ENCODE results near the gene BGLAP. TPM values are rescaled to one million over a fixed set of nuclear protein-coding genes. Genes with fewer than 3 reads are reported as not detected.

BGLAP gene
- total RNA-seq, 2 experiments from 2014 or later, result 1.9 to 2.6 TPM

DNA sequence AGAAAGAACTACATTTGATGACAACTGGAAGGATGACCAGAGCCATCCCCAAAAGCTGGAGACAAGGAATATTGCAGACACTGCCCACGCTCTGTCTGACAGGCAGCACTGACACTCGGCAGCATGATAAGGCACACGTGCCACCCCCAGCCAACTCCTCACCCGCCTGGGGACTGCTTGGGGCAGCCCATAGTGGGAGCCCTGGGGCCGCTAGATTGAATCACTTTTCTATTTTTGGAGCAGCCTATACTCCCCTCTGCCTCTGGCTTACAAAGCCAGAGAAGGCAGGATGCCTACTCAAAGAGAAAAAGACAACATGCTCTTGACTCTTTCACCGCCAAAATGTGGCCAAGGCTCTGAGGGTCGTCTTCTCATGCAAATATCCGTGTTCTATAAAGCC lies 39.3 kb downstream of the BGLAP start:
- H3K4me3 ChIP-seq (ENCODE audit: low read length), result peak overlapping the region; percentile 79
- Mint-ChIP-seq H3K27ac (peak overlapping the region; percentile 86), H3K36me3 (ENCODE audit: low read depth) (peaks cover 46% of the 10 kb centered on the region), H3K4me3 (peak overlapping the region; percentile 97), H3K27me3 (no peaks in the 10 kb centered on the region), H3K4me1 (ENCODE audit: low read depth) (peaks cover 47% of the 10 kb centered on the region), H3K9me3 (no peaks in the 10 kb centered on the region)
- no peaks in the 10 kb centered on the region for H3K27me3 ChIP-seq (ENCODE audit: control insufficient read depth in 1 of 2, insufficient read depth in 2 of 2, low read length in 2 of 2)
- POLR2A ChIA-PET, result interaction anchor here (1.2 to 2.9 kb wide), 4 partner anchors 32 to 220 kb away, joined by 3 to 33 read pairs (median 9); partner anchors contain the start of genes MEF2D and PMF1
- intact Hi-C loops (cut with DNase I, micrococcal nuclease), result loop anchor here in 1 of 2 experiments (5.0 kb wide), 2 partner anchors 89 to 461 kb away; partner anchors contain the start of genes MRPL24 and SLC25A44
- CTCF ChIA-PET, result interaction anchor here (1.9 kb wide), 1 partner anchor 56 kb away, joined by 5 read pairs; no protein-coding TSS in a partner anchor
- TF ChIP-seq, protein P1, sequence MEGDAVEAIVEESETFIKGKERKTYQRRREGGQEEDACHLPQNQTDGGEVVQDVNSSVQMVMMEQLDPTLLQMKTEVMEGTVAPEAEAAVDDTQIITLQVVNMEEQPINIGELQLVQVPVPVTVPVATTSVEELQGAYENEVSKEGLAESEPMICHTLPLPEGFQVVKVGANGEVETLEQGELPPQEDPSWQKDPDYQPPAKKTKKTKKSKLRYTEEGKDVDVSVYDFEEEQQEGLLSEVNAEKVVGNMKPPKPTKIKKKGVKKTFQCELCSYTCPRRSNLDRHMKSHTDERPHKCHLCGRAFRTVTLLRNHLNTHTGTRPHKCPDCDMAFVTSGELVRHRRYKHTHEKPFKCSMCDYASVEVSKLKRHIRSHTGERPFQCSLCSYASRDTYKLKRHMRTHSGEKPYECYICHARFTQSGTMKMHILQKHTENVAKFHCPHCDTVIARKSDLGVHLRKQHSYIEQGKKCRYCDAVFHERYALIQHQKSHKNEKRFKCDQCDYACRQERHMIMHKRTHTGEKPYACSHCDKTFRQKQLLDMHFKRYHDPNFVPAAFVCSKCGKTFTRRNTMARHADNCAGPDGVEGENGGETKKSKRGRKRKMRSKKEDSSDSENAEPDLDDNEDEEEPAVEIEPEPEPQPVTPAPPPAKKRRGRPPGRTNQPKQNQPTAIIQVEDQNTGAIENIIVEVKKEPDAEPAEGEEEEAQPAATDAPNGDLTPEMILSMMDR (IDR thresholded peaks at IDR 0.05), result no peak
- H3K9me3 ChIP-seq (ENCODE audit: control insufficient read depth in 1 of 2, insufficient read depth in 1 of 2, low read length in 2 of 2), result no peaks in the 10 kb centered on the region
- H3K4me1 ChIP-seq (ENCODE audit: insufficient read depth, low read length), result peaks cover 36% of the 10 kb centered on the region
- ATAC-seq (ENCODE audit: poor library complexity) (peak; percentile 24), DNase-seq (peak in 6 of 14 experiments; percentile 8 to 54 (median 24))
- H3K36me3 ChIP-seq (ENCODE audit: insufficient read depth, low read length), result peaks cover 42% of the 10 kb centered on the region
- H3K27ac ChIP-seq (ENCODE audit: low read depth in 1 of 2, low read length in 2 of 2), result peak overlapping the region in 1 of 2 donors; percentile 82

DNA sequence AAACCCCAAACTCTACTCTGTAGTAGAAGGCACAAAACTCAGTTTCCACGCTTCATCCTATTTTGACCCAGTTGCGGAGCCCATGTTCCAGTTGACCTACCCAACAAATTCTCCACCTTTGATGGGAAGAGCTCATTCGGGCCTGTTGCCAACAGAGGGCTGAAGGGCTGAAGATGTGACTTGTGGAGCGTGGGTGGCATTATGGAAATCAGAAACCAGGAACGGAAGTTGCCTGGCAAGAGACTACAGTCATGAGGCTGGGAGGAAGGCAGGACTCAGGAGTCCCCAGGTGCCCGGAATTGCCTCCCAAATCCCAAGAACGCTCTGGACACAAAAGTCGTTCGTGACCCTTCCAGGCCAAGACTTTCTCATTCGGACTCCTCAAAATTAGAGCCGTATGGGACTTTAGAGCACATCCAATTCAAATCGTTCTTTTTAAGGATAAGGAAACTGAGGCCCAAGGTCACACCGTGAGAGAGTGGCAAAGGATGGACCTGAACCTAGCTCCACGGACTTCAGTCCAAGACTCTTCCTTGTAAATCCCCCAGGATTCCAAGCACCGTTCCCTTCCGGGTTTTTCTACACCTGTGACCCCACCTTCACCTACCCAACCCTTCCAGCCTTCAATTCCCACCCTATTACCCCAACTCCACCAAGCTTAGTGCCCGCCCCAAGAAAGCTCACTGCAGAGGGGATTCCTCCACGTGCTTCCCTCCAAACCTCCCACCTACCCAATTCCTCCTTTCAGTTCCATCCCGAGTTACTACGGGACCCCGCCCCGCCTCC lies 39.9 kb downstream of the BGLAP start:
- TF ChIP-seq, protein P1 (IDR thresholded peaks at IDR 0.05), result no peak
- Mint-ChIP-seq H3K4me3 (peak overlapping the region; percentile 97), H3K27me3 (no peaks in the 10 kb centered on the region), H3K36me3 (ENCODE audit: low read depth) (peaks cover 40% of the 10 kb centered on the region), H3K27ac (peak overlapping the region; percentile 86), H3K4me1 (ENCODE audit: low read depth) (peaks cover 47% of the 10 kb centered on the region), H3K9me3 (no peaks in the 10 kb centered on the region)
- peak in 3 of 14 experiments; percentile 10 to 42 (median 35) for DNase-seq
- Histone ChIP-seq H3K27ac (ENCODE audit: low read depth in 1 of 2, low read length in 2 of 2) (peak overlapping the region; percentile 82), H3K4me1 (ENCODE audit: insufficient read depth, low read length) (peaks cover 36% of the 10 kb centered on the region), H3K36me3 (ENCODE audit: insufficient read depth, low read length) (peaks cover 39% of the 10 kb centered on the region), H3K27me3 (ENCODE audit: control insufficient read depth in 1 of 2, insufficient read depth in 2 of 2, low read length in 2 of 2) (no peaks in the 10 kb centered on the region), H3K9me3 (ENCODE audit: control insufficient read depth in 1 of 2, insufficient read depth in 1 of 2, low read length in 2 of 2) (no peaks in the 10 kb centered on the region), H3K4me3 (ENCODE audit: low read length) (peak overlapping the region; percentile 79)
- CTCF ChIA-PET, result interaction anchor here (1.0 to 1.9 kb wide), 2 partner anchors 57 to 69 kb away, joined by 3 to 5 read pairs; partner anchors contain the start of gene PMF1
- ATAC-seq (ENCODE audit: poor library complexity), result no peak
- intact Hi-C loops (cut with DNase I, micrococcal nuclease), result loop anchor here in 1 of 2 experiments (1.0 to 5.0 kb wide), 5 partner anchors 56 to 460 kb away; partner anchors contain the start of genes CCT3, KHDC4, LAMTOR2 and MRPL24
- POLR2A ChIA-PET, result interaction anchor here (0.6 to 3.1 kb wide), 27 partner anchors 10 to 459 kb away, joined by 3 to 37 read pairs (median 4); partner anchors contain the start of genes CCT3, GLMP, GON4L and KHDC4

- CTCF ChIA-PET, result interaction anchor here (0.7 to 1.9 kb wide), 8 partner anchors 12 to 444 kb away, joined by 3 to 5 read pairs (median 4); partner anchors contain the start of genes GLMP, PMF1 and UBQLN4
- TF ChIP-seq, protein P1 (IDR thresholded peaks at IDR 0.05), result no peak
- Histone ChIP-seq H3K4me1 (ENCODE audit: insufficient read depth, low read length) (peaks cover 36% of the 10 kb centered on the region), H3K36me3 (ENCODE audit: insufficient read depth, low read length) (peaks cover 31% of the 10 kb centered on the region), H3K27me3 (ENCODE audit: control insufficient read depth in 1 of 2, insufficient read depth in 2 of 2, low read length in 2 of 2) (no peaks in the 10 kb centered on the region), H3K27ac (ENCODE audit: low read depth in 1 of 2, low read length in 2 of 2) (peak within 1 kb of the TSS; percentile 82), H3K9me3 (ENCODE audit: control insufficient read depth in 1 of 2, insufficient read depth in 1 of 2, low read length in 2 of 2) (no peaks in the 10 kb centered on the region), H3K4me3 (ENCODE audit: low read length) (peak within 1 kb of the TSS; percentile 79)
- DNase-seq (peak; percentile 90 to 99 (median 94)), ATAC-seq (ENCODE audit: poor library complexity) (peak; percentile 94)
- POLR2A ChIA-PET, result interaction anchor here (0.6 to 3.1 kb wide), 29 partner anchors 9 to 461 kb away, joined by 3 to 37 read pairs (median 4); partner anchors contain the start of genes CCT3, GLMP, GON4L and KHDC4
- Mint-ChIP-seq H3K4me1 (ENCODE audit: low read depth) (peaks cover 47% of the 10 kb centered on the region), H3K27ac (peak within 1 kb of the TSS; percentile 86), H3K9me3 (no peaks in the 10 kb centered on the region), H3K36me3 (ENCODE audit: low read depth) (peaks cover 32% of the 10 kb centered on the region), H3K4me3 (peak within 1 kb of the TSS; percentile 97), H3K27me3 (no peaks in the 10 kb centered on the region)
- intact Hi-C loops (cut with DNase I, micrococcal nuclease), result loop anchor here in 1 of 2 experiments (1.0 to 5.0 kb wide), 5 partner anchors 56 to 460 kb away; partner anchors contain the start of genes CCT3, KHDC4, LAMTOR2 and MRPL24
Observed at GRCh38 chr1:156282479-156283222, 40.7 kb downstream of the BGLAP start, which contains the start of gene SMG5. Gene SMG5 (minus strand): TSS chr1:156282825. CDS start chr1:156282680, 145 bp downstream.
